Measurements from ENCODE around the gene WDR70. TPM values are rescaled to one million over a fixed set of nuclear protein-coding genes. Genes with fewer than 3 reads are reported as not detected.
"Not testable (repeated sequence)": the region's sequence is repeated elsewhere in the genome, so short reads cannot be mapped to it uniquely, and the experiment has no call there.

Gene WDR70
- total RNA-seq, 1 experiment from 2014 or later = 35.6 TPM

GRCh38 chr5:37511646-37512045 lies 132.5 kb downstream of the WDR70 start:
- Histone ChIP-seq H3K9me2 (replicated peaks; ENCODE audit: insufficient read depth, low read length) (no peaks in the 10 kb centered on the region), H3K36me3 (ENCODE audit: insufficient read depth, low read length) (no peaks in the 10 kb centered on the region), H2AFZ (ENCODE audit: low read length) (no peak overlapping the region), H3K4me3 (ENCODE audit: low read length) (no peak overlapping the region), H3K27ac (ENCODE audit: low read length) (no peak overlapping the region), H3K4me1 (ENCODE audit: low read length) (no peaks in the 10 kb centered on the region), H4K20me1 (ENCODE audit: insufficient read depth, low read depth, low read length) (no peaks in the 10 kb centered on the region), H3K9ac (ENCODE audit: low read length) (no peak overlapping the region), H3K79me2 (ENCODE audit: low read length) (peaks cover 4% of the 10 kb centered on the region; the same call in 1 of the 2 replicates), H3K4me2 (ENCODE audit: low read depth, low read length, poor library complexity, severe bottlenecking) (no peak overlapping the region), H3K9me3 (ENCODE audit: low read length) (no peaks in the 10 kb centered on the region), H3K27me3 (ENCODE audit: low read length) (no peaks in the 10 kb centered on the region)
- DNase-seq = no peak

DNA sequence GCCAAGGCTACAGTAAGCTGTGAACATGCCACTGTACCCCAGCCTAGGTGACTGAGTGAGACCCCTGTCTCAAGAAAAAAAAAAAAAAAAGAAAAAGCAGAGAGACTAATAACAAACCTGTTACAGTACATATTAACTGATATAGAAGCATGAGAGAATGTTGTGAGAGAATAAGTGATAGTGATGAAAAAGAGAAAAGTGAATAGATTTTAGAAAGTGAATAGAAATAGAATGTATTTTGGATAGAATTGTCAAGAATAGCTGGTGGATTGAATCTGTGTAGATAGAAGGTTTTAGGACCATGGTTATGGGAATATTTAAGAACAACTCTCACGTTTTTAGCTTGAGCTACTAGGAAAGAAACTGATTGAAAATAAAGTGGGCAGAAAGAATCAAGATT lies 135.8 kb downstream of the WDR70 start:
- Histone ChIP-seq H3K9ac (ENCODE audit: low read length) (no peak overlapping the region), H4K20me1 (ENCODE audit: insufficient read depth, low read depth, low read length) (no peaks in the 10 kb centered on the region), H3K4me1 (ENCODE audit: low read length) (no peaks in the 10 kb centered on the region), H3K4me2 (ENCODE audit: low read depth, low read length, poor library complexity, severe bottlenecking) (no peak overlapping the region), H3K27ac (ENCODE audit: low read length) (no peak overlapping the region), H3K9me3 (ENCODE audit: low read length) (peaks cover 4% of the 10 kb centered on the region; the same call in 1 of the 2 replicates), H3K27me3 (ENCODE audit: low read length) (no peaks in the 10 kb centered on the region), H3K79me2 (ENCODE audit: low read length) (no peaks in the 10 kb centered on the region), H3K36me3 (ENCODE audit: insufficient read depth, low read length) (0 out of 2 replicates have a peak, but pooled peaks cover 4% of the 10 kb centered on the region), H2AFZ (ENCODE audit: low read length) (no peak overlapping the region), H3K4me3 (ENCODE audit: low read length) (no peak overlapping the region), H3K9me2 (replicated peaks; ENCODE audit: insufficient read depth, low read length) (no peaks in the 10 kb centered on the region)
- DNase-seq = no peak

DNA sequence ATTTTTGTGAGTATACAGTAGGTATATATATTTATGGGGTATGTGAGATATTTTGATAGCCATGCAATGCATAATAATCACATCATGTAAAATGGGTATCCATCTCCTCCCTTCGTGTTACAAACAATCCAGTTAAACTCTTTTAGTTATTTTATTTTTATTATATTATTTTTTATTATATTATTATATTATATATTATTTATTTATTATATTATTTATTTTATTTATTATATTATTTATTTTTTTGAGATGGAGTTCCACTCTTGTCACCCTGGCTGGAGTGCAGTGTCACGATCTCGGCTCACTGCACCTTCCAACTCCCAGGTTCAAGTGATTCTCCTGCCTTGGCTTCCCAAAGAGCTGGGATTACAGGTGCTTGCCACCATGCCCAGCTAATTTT lies 138.6 kb downstream of the WDR70 start:
- Histone ChIP-seq H3K4me1 (ENCODE audit: low read length) (no peaks in the 10 kb centered on the region), H3K27me3 (ENCODE audit: low read length) (no peaks in the 10 kb centered on the region), H3K27ac (ENCODE audit: low read length) (no peak overlapping the region), H3K4me3 (ENCODE audit: low read length) (no peak overlapping the region), H3K79me2 (ENCODE audit: low read length) (no peaks in the 10 kb centered on the region), H2AFZ (ENCODE audit: low read length) (no peak overlapping the region), H3K36me3 (ENCODE audit: insufficient read depth, low read length) (0 out of 2 replicates have a peak, but pooled peaks cover 4% of the 10 kb centered on the region), H3K9me3 (ENCODE audit: low read length) (peaks cover 4% of the 10 kb centered on the region; the same call in 1 of the 2 replicates), H3K9ac (ENCODE audit: low read length) (no peak overlapping the region), H3K4me2 (ENCODE audit: low read depth, low read length, poor library complexity, severe bottlenecking) (no peak overlapping the region), H3K9me2 (replicated peaks; ENCODE audit: insufficient read depth, low read length) (no peaks in the 10 kb centered on the region), H4K20me1 (ENCODE audit: insufficient read depth, low read depth, low read length) (no peaks in the 10 kb centered on the region)
- DNase-seq = no peak

GRCh38 chr5:37518356-37518755 lies 139.2 kb downstream of the WDR70 start:
- H4K20me1 ChIP-seq (ENCODE audit: insufficient read depth, low read depth, low read length); H3K27me3 ChIP-seq (ENCODE audit: low read length); H3K4me2 ChIP-seq (ENCODE audit: low read depth, low read length, poor library complexity, severe bottlenecking); H2AFZ ChIP-seq (ENCODE audit: low read length); H3K27ac ChIP-seq (ENCODE audit: low read length); H3K36me3 ChIP-seq (ENCODE audit: insufficient read depth, low read length); H3K9ac ChIP-seq (ENCODE audit: low read length); H3K9me2 ChIP-seq (replicated peaks; ENCODE audit: insufficient read depth, low read length); DNase-seq; H3K4me1 ChIP-seq (ENCODE audit: low read length); H3K4me3 ChIP-seq (ENCODE audit: low read length); H3K9me3 ChIP-seq (ENCODE audit: low read length); H3K79me2 ChIP-seq (ENCODE audit: low read length): not testable (repeated sequence)

GRCh38 chr5:37519304-37519703 lies 140.2 kb downstream of the WDR70 start:
- no peaks in the 10 kb centered on the region for H3K79me2 ChIP-seq (ENCODE audit: low read length)
- H3K27me3 ChIP-seq (ENCODE audit: low read length) = no peaks in the 10 kb centered on the region
- no peaks in the 10 kb centered on the region for H3K4me1 ChIP-seq (ENCODE audit: low read length)
- 0 out of 2 replicates have a peak, but pooled peaks cover 4% of the 10 kb centered on the region for H3K36me3 ChIP-seq (ENCODE audit: insufficient read depth, low read length)
- no peak overlapping the region for H3K4me2 ChIP-seq (ENCODE audit: low read depth, low read length, poor library complexity, severe bottlenecking)
- no peak overlapping the region for H3K9ac ChIP-seq (ENCODE audit: low read length)
- H4K20me1 ChIP-seq (ENCODE audit: insufficient read depth, low read depth, low read length) = no peaks in the 10 kb centered on the region
- no peak overlapping the region for H3K27ac ChIP-seq (ENCODE audit: low read length)
- H3K4me3 ChIP-seq (ENCODE audit: low read length) = no peak overlapping the region
- peaks cover 4% of the 10 kb centered on the region; the same call in 1 of the 2 replicates for H3K9me3 ChIP-seq (ENCODE audit: low read length)
- no peak overlapping the region for H2AFZ ChIP-seq (ENCODE audit: low read length)
- no peaks in the 10 kb centered on the region for H3K9me2 ChIP-seq (replicated peaks; ENCODE audit: insufficient read depth, low read length)
- no peak for DNase-seq

DNA sequence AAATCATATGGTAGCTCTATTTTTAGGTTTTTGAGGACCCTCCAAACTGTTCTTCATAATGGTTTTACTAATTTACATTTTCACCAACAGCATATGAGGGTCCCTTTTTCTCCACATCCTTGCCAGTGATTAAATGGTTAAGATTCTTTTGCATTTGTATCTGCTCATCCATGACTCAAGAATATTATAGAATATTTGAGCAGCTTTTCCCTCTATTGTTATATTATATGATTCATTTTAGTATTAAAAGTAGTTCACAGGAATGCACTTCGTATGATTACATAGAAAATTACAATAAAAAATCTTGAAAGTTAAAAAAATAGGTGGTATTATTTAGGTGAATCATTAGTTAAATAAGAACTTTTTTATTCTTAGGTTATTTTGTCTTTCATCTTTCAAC lies 140.7 kb downstream of the WDR70 start:
- Histone ChIP-seq H3K4me3 (ENCODE audit: low read length) (no peak overlapping the region), H4K20me1 (ENCODE audit: insufficient read depth, low read depth, low read length) (no peaks in the 10 kb centered on the region), H3K27me3 (ENCODE audit: low read length) (no peaks in the 10 kb centered on the region)

GRCh38 chr5:37520811-37521210 lies 141.7 kb downstream of the WDR70 start:
- H4K20me1 ChIP-seq (ENCODE audit: insufficient read depth, low read depth, low read length) = no peaks in the 10 kb centered on the region
- H3K79me2 ChIP-seq (ENCODE audit: low read length) = no peaks in the 10 kb centered on the region
- H3K4me2 ChIP-seq (ENCODE audit: low read depth, low read length, poor library complexity, severe bottlenecking) = no peak overlapping the region
- DNase-seq = no peak
- no peaks in the 10 kb centered on the region for H3K9me2 ChIP-seq (replicated peaks; ENCODE audit: insufficient read depth, low read length)
- H2AFZ ChIP-seq (ENCODE audit: low read length) = no peak overlapping the region
- H3K36me3 ChIP-seq (ENCODE audit: insufficient read depth, low read length) = 0 out of 2 replicates have a peak, but pooled peaks cover 4% of the 10 kb centered on the region
- no peak overlapping the region for H3K4me3 ChIP-seq (ENCODE audit: low read length)
- no peaks in the 10 kb centered on the region for H3K4me1 ChIP-seq (ENCODE audit: low read length)
- no peak overlapping the region for H3K9ac ChIP-seq (ENCODE audit: low read length)
- no peak overlapping the region for H3K27ac ChIP-seq (ENCODE audit: low read length)
- H3K9me3 ChIP-seq (ENCODE audit: low read length) = peaks cover 4% of the 10 kb centered on the region; the same call in 1 of the 2 replicates
- no peaks in the 10 kb centered on the region for H3K27me3 ChIP-seq (ENCODE audit: low read length)

More for the DNA sequence above, 140.7 kb downstream of the WDR70 start:
- H3K4me2 ChIP-seq (ENCODE audit: low read depth, low read length, poor library complexity, severe bottlenecking) = no peak overlapping the region
- no peak overlapping the region for H3K9ac ChIP-seq (ENCODE audit: low read length)
- H3K9me3 ChIP-seq (ENCODE audit: low read length) = peaks cover 4% of the 10 kb centered on the region; the same call in 1 of the 2 replicates
- no peak overlapping the region for H3K27ac ChIP-seq (ENCODE audit: low read length)
- no peaks in the 10 kb centered on the region for H3K4me1 ChIP-seq (ENCODE audit: low read length)
- H2AFZ ChIP-seq (ENCODE audit: low read length) = no peak overlapping the region
- no peaks in the 10 kb centered on the region for H3K79me2 ChIP-seq (ENCODE audit: low read length)
- no peaks in the 10 kb centered on the region for H3K9me2 ChIP-seq (replicated peaks; ENCODE audit: insufficient read depth, low read length)
- H3K36me3 ChIP-seq (ENCODE audit: insufficient read depth, low read length) = 0 out of 2 replicates have a peak, but pooled peaks cover 4% of the 10 kb centered on the region
- DNase-seq = no peak

GRCh38 chr5:37532976-37533740 lies 154.0 kb downstream of the WDR70 start:
- no peak overlapping the region for H3K4me3 ChIP-seq (ENCODE audit: low read length)
- no peak overlapping the region for H2AFZ ChIP-seq (ENCODE audit: low read length)
- H3K4me1 ChIP-seq (ENCODE audit: low read length) = no peaks in the 10 kb centered on the region
- no peaks in the 10 kb centered on the region for H3K79me2 ChIP-seq (ENCODE audit: low read length)
- H3K36me3 ChIP-seq (ENCODE audit: insufficient read depth, low read length) = no peaks in the 10 kb centered on the region
- H3K27ac ChIP-seq (ENCODE audit: low read length) = no peak overlapping the region
- H3K4me2 ChIP-seq (ENCODE audit: low read depth, low read length, poor library complexity, severe bottlenecking) = no peak overlapping the region
- H3K9me2 ChIP-seq (replicated peaks; ENCODE audit: insufficient read depth, low read length) = no peaks in the 10 kb centered on the region
- H3K27me3 ChIP-seq (ENCODE audit: low read length) = no peaks in the 10 kb centered on the region
- no peaks in the 10 kb centered on the region for H4K20me1 ChIP-seq (ENCODE audit: insufficient read depth, low read depth, low read length)
- H3K9me3 ChIP-seq (ENCODE audit: low read length) = no peaks in the 10 kb centered on the region
- no peak overlapping the region for H3K9ac ChIP-seq (ENCODE audit: low read length)
- DNase-seq = no peak

Measured in Karpas-422 (cell line).